ENCODE results near the gene CMSS1.
A peak's percentile ranks its signal among the peaks of the same experiment; 100 is the strongest.

DNA sequence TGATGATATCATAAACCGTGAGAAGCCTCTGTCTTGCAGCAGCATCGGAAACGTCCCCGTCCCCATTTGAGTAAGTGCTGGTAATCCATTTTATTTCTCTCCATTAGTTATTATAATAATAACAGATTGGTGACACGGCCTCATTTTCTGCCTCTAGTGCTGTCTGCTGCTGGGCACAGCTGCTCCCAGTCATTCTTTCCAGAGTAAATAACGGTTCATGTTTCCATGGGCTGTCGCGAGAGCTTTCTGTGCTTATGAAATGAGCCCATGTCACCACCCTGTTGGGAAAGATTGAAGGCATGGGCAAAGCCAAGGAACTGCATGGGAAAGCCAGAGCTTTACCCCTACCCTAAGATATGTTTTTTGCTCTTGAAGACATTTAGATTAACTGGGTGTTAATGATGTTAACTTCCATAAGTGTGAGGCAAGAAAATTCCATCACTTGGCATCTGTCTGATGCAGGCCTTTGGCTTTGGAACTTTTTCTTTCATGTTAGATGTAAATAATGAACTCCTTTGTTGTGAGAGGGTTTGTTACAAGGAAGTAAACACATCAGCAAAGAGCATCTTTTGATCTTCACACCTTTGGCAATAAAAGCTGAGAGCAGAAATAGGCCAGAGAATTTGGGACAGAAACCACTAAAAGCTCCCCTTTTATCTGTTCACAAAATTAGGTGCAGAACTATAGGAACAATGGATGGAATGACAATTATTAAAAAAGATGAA lies 154.9 kb downstream of the CMSS1 start:
- TF ChIP-seq CTCF (IDR thresholded peaks at IDR 0.05) (no peak), POLR2AphosphoS5 (IDR thresholded peaks at IDR 0.05) (peak; percentile 18 to 33), EP300 (IDR thresholded peaks at IDR 0.05) (no peak), POLR2A (IDR thresholded peaks at IDR 0.05; ENCODE audit: low read depth) (no peak)

Data from esophagus muscularis mucosa (tissue), 4 donors.